ENCODE results near the gene NOP53.
"Not testable (repeated sequence)": the region's sequence is repeated elsewhere in the genome, so short reads cannot be mapped to it uniquely, and the experiment has no call there.

The NOP53 gene

DNA sequence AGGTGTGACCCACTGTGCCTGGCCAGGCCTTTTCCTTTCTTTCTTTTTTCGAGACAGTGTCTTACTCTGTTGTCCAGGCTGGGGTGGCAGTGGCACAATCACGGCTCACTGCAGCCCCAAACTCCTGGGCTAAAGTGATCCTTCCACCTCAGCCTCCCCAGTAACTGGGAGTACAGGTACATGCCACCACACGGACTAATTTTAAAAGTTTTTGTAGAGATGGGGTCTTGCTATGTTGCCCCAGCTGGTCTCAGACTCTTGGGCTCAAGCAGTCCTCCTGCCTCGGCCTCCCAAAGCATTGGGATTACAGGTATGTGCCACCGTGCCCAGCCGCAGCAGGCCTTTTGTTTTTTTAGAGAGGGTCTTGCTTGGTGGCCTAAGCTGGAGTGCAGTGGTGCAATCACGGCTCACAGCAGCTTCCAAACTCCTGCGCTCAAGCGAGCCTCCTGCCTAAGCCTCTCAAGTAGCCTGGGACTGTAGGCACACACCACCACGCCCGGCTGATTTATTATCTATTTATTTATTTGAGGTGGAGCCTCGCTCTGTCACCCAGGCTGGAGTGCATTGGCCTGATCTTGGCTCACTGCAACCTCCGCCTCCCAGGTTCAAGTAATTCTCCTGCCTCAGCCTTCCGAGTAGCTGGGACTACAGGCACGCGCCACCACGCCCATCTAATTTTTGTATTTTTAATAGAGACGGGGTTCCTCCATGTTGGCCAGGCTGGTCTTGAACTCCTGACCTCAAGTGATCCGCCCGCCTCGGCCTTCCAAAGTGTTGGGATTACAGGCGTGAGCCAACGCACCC is 32.1 kb downstream of the NOP53 start:
- DNase-seq (ENCODE audit: low read depth) = not testable (repeated sequence)

- peak; percentile 74 for DNase-seq (ENCODE audit: low read depth)
These were observed 33.0 kb downstream of the NOP53 start, which contains the start of gene SELENOW for GRCh38 chr19:47778049-47778953. TSS of gene SELENOW (plus strand) at chr19:47778703. CDS start at chr19:47778786, 83 bp downstream.

DNA sequence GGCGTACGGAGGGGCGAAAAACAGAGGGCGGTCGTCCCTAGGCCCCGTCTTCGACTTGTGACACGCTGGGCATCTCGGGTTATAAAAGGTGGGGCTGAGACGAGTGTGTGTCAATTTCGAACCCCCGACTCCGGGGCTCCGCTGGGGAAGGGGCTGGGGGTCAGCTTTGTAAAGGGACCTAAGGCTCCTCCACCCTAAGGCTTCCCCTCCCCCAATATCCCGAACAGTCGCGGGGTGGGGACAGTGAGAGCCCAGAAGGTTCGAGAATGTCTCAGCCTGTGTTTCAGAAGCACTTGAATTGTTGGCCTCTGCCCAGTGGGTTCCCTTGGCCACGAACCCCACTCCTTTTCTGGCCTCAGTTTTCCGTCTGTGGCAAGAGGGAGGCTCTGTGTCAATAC is 33.6 kb downstream of the NOP53 start:
- no peak for DNase-seq (ENCODE audit: low read depth)

DNA sequence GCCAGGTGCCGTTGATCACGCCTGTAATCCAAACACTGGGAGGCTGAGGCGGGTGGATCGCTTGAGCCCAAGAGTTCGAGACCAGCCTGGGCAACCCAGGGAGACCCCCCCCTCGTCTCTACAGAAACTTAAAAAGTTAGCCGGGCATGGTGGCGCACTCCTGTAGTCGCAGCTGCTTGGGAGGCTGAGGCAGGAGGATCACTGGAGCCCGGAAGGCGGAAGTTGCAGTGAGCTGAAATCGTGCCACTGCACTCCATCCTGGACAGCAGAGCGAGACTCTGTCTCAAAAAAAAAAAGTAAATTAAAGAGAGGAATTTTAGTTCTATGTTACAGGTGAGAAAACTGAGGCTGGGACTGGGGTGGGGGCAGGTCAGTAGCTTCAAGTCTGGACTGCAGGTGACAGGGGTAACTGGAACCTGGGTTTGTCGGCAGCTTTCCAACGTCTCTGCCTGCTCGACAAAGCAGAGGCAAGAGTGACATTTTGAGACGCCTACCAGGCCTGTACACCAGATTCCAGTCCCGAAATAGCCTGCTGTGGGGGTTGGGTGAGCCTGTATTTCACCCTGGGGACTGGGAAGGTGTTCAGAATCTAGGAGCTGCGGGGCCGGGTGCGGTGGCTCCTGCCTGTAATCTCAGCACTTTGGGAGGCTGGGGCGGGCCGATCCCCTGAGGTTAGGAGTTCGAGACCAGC is 34.3 kb downstream of the NOP53 start:
- DNase-seq (ENCODE audit: low read depth) = no peak

GRCh38 chr19:47780215-47780551 is 34.8 kb downstream of the NOP53 start:
- DNase-seq (ENCODE audit: low read depth) = no peak

DNA sequence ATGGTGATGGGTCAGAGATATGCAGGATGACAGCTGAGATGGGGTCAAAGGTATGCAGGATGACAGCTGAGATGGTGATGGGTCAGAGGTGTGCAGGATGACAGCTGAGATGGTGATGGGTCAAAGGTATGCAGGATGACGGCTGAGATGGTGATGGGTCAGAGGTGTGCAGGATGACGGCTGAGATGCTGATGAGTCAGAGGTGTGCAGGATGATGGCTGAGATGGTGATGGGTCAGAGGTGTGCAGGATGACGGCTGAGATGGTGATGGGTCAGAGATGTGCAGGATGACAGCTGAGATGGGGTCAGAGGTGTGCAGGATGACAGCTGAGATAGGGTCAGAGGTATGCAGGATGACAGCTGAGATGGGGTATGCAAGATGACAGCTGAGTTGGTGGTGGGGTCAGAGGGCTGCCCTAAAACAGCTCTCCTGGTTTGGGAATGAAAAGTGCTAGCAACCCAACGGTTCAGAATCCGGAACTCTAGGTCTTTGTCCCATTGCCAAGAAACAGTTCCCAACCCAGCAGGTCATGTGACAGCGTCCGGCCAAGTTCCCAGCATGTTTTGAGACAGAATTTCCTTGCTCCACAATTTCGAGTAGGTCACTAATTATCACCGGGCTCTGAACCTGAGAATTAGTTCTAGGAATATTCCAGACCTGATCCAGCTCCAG is 36.4 kb downstream of the NOP53 start:
- no peak for DNase-seq (ENCODE audit: low read depth)

DNA sequence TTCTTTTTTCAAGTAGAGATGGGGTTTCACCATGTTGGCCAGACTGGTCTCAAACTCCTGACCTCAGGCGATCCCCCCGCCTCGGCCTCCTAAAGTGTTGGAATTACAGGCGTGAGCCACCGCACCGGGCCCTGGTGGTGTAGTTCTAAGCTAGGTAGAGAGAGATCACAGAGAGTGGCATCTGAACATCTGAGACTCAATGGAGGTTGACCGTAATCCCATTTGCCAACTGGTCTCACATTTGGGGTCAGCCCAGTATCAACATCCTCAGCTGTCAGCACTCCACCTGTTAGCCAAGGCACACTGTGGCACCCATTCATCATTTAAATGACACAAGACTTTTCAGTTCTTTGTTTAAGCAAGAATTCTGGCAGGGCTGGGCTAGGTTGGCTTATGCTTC is 41.2 kb downstream of the NOP53 start:
- DNase-seq (ENCODE audit: low read depth) = no peak

- DNase-seq (ENCODE audit: low read depth) = not testable (repeated sequence)
These were observed 42.0 kb downstream of the NOP53 start for GRCh38 chr19:47787307-47787706.

DNA sequence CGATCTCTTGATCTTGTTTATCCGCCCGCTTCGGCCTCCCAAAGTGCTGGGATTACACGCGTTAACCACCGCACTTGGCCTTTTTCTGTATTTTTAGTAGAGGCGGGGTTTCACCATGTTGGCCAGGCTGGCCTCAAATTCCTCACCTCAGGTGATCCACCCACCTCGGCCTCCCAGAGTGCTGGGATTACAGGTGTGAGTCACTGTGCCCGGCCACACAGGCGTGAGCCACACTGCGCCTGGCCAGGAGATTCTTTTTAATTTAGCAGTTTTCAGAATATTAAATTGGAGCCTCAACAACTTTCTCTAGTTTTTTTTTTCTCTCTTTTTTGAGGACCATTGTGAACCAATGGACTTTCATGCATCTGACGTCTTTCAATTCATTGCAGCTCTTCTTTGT is 44.5 kb downstream of the NOP53 start:
- DNase-seq (ENCODE audit: low read depth) = not testable (repeated sequence)

- DNase-seq (ENCODE audit: low read depth) = peak; percentile 93
These were observed 45.1 kb downstream of the NOP53 start for GRCh38 chr19:47790398-47790814.

GRCh38 chr19:47792616-47793015 is 47.3 kb downstream of the NOP53 start:
- DNase-seq (ENCODE audit: low read depth) = no peak

- DNase-seq (ENCODE audit: low read depth) = no peak
These were observed 49.2 kb downstream of the NOP53 start for GRCh38 chr19:47794526-47794925.

- no peak for DNase-seq (ENCODE audit: low read depth)
These were observed 51.4 kb downstream of the NOP53 start for GRCh38 chr19:47796785-47797184.

GRCh38 chr19:47797996-47798903 is 52.9 kb downstream of the NOP53 start:
- no peak for DNase-seq (ENCODE audit: low read depth)

GRCh38 chr19:47798904-47799266 is 53.5 kb downstream of the NOP53 start:
- DNase-seq (ENCODE audit: low read depth) = no peak

GRCh38 chr19:47801270-47801669 is 55.9 kb downstream of the NOP53 start:
- DNase-seq (ENCODE audit: low read depth) = no peak

DNA sequence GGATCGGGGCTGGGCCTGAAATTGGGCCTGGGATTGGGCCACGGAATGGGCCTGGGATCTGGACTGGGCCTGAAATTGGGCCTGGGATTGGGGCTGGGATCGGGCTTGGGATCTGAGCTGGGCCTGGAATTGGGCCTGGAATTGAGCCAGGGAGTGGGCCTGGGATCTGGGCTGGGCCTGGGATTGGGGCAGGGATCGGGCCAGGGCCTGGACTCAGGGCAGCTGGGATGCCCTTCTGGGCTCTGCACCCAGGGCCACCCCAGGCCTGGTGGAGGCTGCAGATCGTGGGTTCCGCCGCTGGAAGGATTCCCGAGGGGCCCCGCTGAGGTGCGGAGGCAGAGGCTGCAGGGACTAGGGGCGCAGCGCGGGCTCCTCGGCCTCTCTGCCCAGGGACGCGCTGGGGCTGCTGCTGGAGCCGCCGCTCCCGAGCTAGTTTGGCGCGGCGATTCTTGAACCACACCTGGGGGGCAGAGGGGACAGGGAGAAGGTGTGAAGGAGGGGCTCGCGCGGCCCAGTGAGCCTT is 57.2 kb downstream of the NOP53 start:
- DNase-seq (ENCODE audit: low read depth) = no peak

GRCh38 chr19:47803148-47803547 is 57.8 kb downstream of the NOP53 start:
- not testable (repeated sequence) for DNase-seq (ENCODE audit: low read depth)

DNA sequence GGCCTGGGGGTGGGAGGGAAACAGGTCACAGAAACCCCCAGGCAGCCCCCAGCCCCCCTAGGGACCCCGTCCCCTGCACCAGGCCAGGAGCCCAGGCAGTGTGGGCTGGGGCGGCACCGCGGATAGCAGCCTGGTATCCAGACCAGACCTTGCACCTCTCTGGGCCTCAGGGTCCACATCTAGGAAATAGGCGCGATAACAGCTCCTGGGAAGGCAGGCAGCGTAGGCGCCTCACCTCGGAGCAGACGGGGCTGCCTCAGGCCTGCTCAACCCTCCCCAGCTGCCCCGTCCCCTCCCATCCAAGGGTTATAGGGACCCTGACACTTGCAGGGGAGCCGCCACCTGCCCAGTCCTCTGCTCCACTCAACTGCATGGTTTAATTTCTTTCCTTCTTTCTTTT is 58.3 kb downstream of the NOP53 start:
- DNase-seq (ENCODE audit: low read depth) = not testable (repeated sequence)

DNA sequence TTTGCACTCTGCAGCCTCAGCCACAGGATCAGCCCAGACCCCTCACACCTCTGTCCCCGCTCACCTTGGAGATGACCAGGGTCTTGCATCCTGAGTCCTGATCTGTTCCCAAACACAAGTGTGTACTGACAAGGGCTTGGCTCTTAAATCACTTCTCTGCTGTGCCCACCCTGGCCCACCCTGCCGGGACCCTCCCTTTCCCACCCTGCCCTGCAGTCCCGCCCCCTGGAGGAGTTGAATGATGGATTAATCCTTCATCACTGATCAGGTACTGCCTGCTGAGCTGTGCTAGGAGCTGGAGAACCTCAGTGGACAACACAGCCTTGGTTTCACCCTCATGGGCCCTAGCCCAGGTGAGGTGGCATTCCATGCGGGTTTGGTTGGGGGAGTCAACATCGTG is 59.1 kb downstream of the NOP53 start, which contains the start of gene TPRX1:
TPRX1 (minus strand) TSS at position 101 of the 400 bp plus-strand sequence; CDS start at position 89, 12 bp downstream.
- not testable (repeated sequence) for DNase-seq (ENCODE audit: low read depth)
